RWPE2 (cell line): Measurements from ENCODE around the gene AFG3L2.

Source experiments
- ATAC-seq: fragments of 200-7000 bp; cut with Tn5 transposase; 3 replicates; pipeline ENCODE4 v1.9.1; 2021; ENCODE audit warnings: low read depth
- DNase-seq: peaks from one replicate; pipeline ENCODE4 v3.0.0-alpha.2; 2020; ENCODE audit warnings: low spot score
- H3K27ac ChIP-seq: fragments of 450-650 bp; 2 replicates; pipeline ENCODE4 v1.5.1; 2017; ENCODE audit warnings: mild to moderate bottlenecking; ENCODE audit not compliant: poor library complexity, severe bottlenecking
- H3K27me3 ChIP-seq: fragments of 250-450 bp; sonication (Bioruptor Pico); 2 replicates; pipeline ENCODE4 v1.5.1; 2021; ENCODE audit warnings: mild to moderate bottlenecking, moderate library complexity; ENCODE audit not compliant: insufficient read depth, poor library complexity, severe bottlenecking
- H3K36me3 ChIP-seq: fragments of 250-450 bp; sonication (Bioruptor Pico); 2 replicates; pipeline ENCODE4 v1.5.1; 2020; ENCODE audit warnings: low read depth, mild to moderate bottlenecking, moderate library complexity
- H3K4me1 ChIP-seq: fragments of 250-450 bp; sonication (Bioruptor Pico); 2 replicates; pipeline ENCODE4 v1.5.1; 2021; ENCODE audit warnings: mild to moderate bottlenecking, moderate library complexity; ENCODE audit not compliant: insufficient read depth, poor library complexity, severe bottlenecking
- H3K4me3 ChIP-seq: fragments of 250-450 bp; sonication (Bioruptor Pico); 2 replicates; pipeline ENCODE4 v1.5.1; 2021; ENCODE audit warnings: mild to moderate bottlenecking, moderate library complexity; ENCODE audit not compliant: severe bottlenecking
- H3K9me3 ChIP-seq: fragments of 250-450 bp; sonication (Bioruptor Pico); 2 replicates; pipeline ENCODE4 v1.5.1; 2021; ENCODE audit warnings: mild to moderate bottlenecking, moderate library complexity; ENCODE audit not compliant: severe bottlenecking
- CTCF ChIP-seq: fragments of 450-650 bp; IDR thresholded peaks from one replicate; pipeline ENCODE4 v1.5.1; 2017; ENCODE audit warnings: mild to moderate bottlenecking, moderate library complexity; ENCODE audit not compliant: poor library complexity, severe bottlenecking

Gene AFG3L2

GRCh38 chr18:12406371-12407111 is 29.5 kb upstream of the AFG3L2 start:
- Histone ChIP-seq H3K4me3 (no peak overlapping the region), H3K27me3 (no peaks in the 10 kb centered on the region), H3K36me3 (no peaks in the 10 kb centered on the region), H3K9me3 (no peaks in the 10 kb centered on the region), H3K4me1 (peaks cover 19% of the 10 kb centered on the region), H3K27ac (no peak overlapping the region)
- no peak for TF ChIP-seq CTCF
- ATAC-seq = no peak
- no peak for DNase-seq

GRCh38 chr18:12405066-12405465 is 28.0 kb upstream of the AFG3L2 start:
- ATAC-seq (no peak), DNase-seq (no peak)
- Histone ChIP-seq H3K27me3 (no peaks in the 10 kb centered on the region), H3K36me3 (no peaks in the 10 kb centered on the region), H3K9me3 (no peaks in the 10 kb centered on the region), H3K4me1 (peaks cover 19% of the 10 kb centered on the region), H3K4me3 (no peak overlapping the region), H3K27ac (no peak overlapping the region)
- no peak for TF ChIP-seq CTCF

- ATAC-seq (peak; percentile 40; the same call in 2 of the 3 replicates), DNase-seq (no peak)
- Histone ChIP-seq H3K9me3 (no peaks in the 10 kb centered on the region), H3K27ac (peak overlapping the region; percentile 13), H3K36me3 (no peaks in the 10 kb centered on the region), H3K4me3 (no peak overlapping the region), H3K27me3 (no peaks in the 10 kb centered on the region), H3K4me1 (peaks cover 19% of the 10 kb centered on the region)
- no peak for TF ChIP-seq CTCF
These were observed 26.8 kb upstream of the AFG3L2 start for GRCh38 chr18:12403601-12404506.

GRCh38 chr18:12401881-12402280 is 24.9 kb upstream of the AFG3L2 start:
- H3K9me3 ChIP-seq = no peaks in the 10 kb centered on the region
- no peak for DNase-seq
- H3K27ac ChIP-seq = no peak overlapping the region
- H3K27me3 ChIP-seq = no peaks in the 10 kb centered on the region
- H3K4me1 ChIP-seq = peaks cover 19% of the 10 kb centered on the region
- H3K36me3 ChIP-seq = no peaks in the 10 kb centered on the region
- ATAC-seq = no peak
- TF ChIP-seq CTCF = no peak
- no peak overlapping the region for H3K4me3 ChIP-seq

- H3K27me3 ChIP-seq = no peaks in the 10 kb centered on the region
- no peaks in the 10 kb centered on the region for H3K9me3 ChIP-seq
- TF ChIP-seq CTCF = no peak
- no peak overlapping the region for H3K4me3 ChIP-seq
- H3K27ac ChIP-seq = no peak overlapping the region
- ATAC-seq = no peak
- peaks cover 18% of the 10 kb centered on the region for H3K4me1 ChIP-seq
- DNase-seq = no peak
- no peaks in the 10 kb centered on the region for H3K36me3 ChIP-seq
These were observed 22.2 kb upstream of the AFG3L2 start for GRCh38 chr18:12399231-12399630.
